Measurements from ENCODE around the gene KCNH8. TPM values are rescaled to one million over a fixed set of nuclear protein-coding genes. Genes with fewer than 3 reads are reported as not detected.

KCNH8 gene
- total RNA-seq, 1 experiment from 2014 or later: 3.7 TPM

GRCh38 chr3:19146685-19147650, 1.3 kb upstream of the KCNH8 start:
- no peak overlapping the region for H4K91ac ChIP-seq (ENCODE audit: insufficient read length, low read depth, low read length)
- Mint-ChIP-seq H3K27me3 (ENCODE audit: low read depth) (no peaks in the 10 kb centered on the region), H3K9me3 (no peaks in the 10 kb centered on the region), H3K4me1 (peaks cover 35 to 39% of the 10 kb centered on the region in 2 experiments), H3K36me3 (ENCODE audit: insufficient read depth in 1 of 3, low read depth in 3 of 3) (no peaks in the 10 kb centered on the region; a peak in 2 of 7 replicates), H3K27ac (peak overlapping the region; percentile 97 to 98 (median 98)), H3K4me3 (peak overlapping the region; percentile 87 to 91)
- H3K56ac ChIP-seq (ENCODE audit: insufficient read length, low read depth, low read length): peak overlapping the region; percentile 11
- no peak overlapping the region for H3K4ac ChIP-seq (ENCODE audit: low read depth, low read length)
- no peaks in the 10 kb centered on the region for H3K79me2 ChIP-seq (ENCODE audit: insufficient read depth, low read length)
- H3K79me1 ChIP-seq (ENCODE audit: insufficient read depth, low read depth, low read length, poor library complexity, severe bottlenecking): no peaks in the 10 kb centered on the region
- no peak overlapping the region for H2AFZ ChIP-seq (ENCODE audit: low read length)
- no peak overlapping the region for H2BK15ac ChIP-seq (ENCODE audit: low read depth, low read length)
- no peaks in the 10 kb centered on the region for H4K20me1 ChIP-seq (ENCODE audit: control insufficient read depth, insufficient read depth, insufficient read length)
- H2BK120ac ChIP-seq (ENCODE audit: low read depth, low read length, poor library complexity, severe bottlenecking): no peak overlapping the region
- H3K9ac ChIP-seq (ENCODE audit: extremely low read depth, insufficient read length, low read length): peak overlapping the region; percentile 90
- peak overlapping the region; percentile 85 for H3K18ac ChIP-seq (ENCODE audit: insufficient read length, low read depth, low read length)
- no CpG with 5 or more reads among the region's 60 CpGs for WGBS (ENCODE audit: extremely low coverage, insufficient read length, low lambda C conversion rate)
- peak overlapping the region; percentile 25 for H3K27ac ChIP-seq (ENCODE audit: insufficient read length, low read depth, low read length)
- peak overlapping the region; percentile 89 for H3K14ac ChIP-seq (ENCODE audit: insufficient read depth, low read length)
- peak; percentile 55 for TF ChIP-seq CTCF (conservative IDR thresholded peaks at IDR 0.05)
- no peak overlapping the region for H2AK5ac ChIP-seq (ENCODE audit: insufficient read length, low read length)
- H4K8ac ChIP-seq (replicated peaks; ENCODE audit: insufficient read length, low read depth, low read length): no peak overlapping the region
- peak overlapping the region; percentile 100 for H3K4me2 ChIP-seq (ENCODE audit: insufficient read depth, insufficient read length, low read length)
- H3K23ac ChIP-seq (ENCODE audit: insufficient read length, low read depth, low read length): no peak overlapping the region
- H2BK12ac ChIP-seq (ENCODE audit: insufficient read length, low read depth, low read length): no peak overlapping the region
- no peak overlapping the region for H4K5ac ChIP-seq (ENCODE audit: insufficient read length, low read depth, low read length)
- H3K23me2 ChIP-seq (ENCODE audit: insufficient read length, low read depth, low read length, poor library complexity, severe bottlenecking): peaks cover 9% of the 10 kb centered on the region
- no peak overlapping the region for H2BK20ac ChIP-seq (ENCODE audit: low read depth, low read length, poor library complexity, severe bottlenecking)
- H3K27me3 ChIP-seq (ENCODE audit: insufficient read depth, low read length): no peaks in the 10 kb centered on the region
- H3K9me3 ChIP-seq (ENCODE audit: control insufficient read depth, low read depth, low read length): no peaks in the 10 kb centered on the region
- peak; percentile 97 for DNase-seq
- peaks cover 9% of the 10 kb centered on the region; the same call in 1 of the 2 replicates for H3K4me1 ChIP-seq (ENCODE audit: insufficient read depth, low read length)
- H2BK5ac ChIP-seq (ENCODE audit: insufficient read length, low read length): peak overlapping the region; percentile 64
- no peak overlapping the region for H3T11ph ChIP-seq (ENCODE audit: low read length)
